ENCODE measurements around the gene NSD1.

NSD1 gene

GRCh38 chr5:177320879-177321278 is 187.3 kb downstream of the NSD1 start:
- DNase-seq = no peak
- H3K9me3 ChIP-seq (ENCODE audit: severe bottlenecking) = no peaks in the 10 kb centered on the region
- no peaks in the 10 kb centered on the region for H3K27me3 ChIP-seq (ENCODE audit: insufficient read depth, low read depth, severe bottlenecking)
- H3K4me3 ChIP-seq (ENCODE audit: low read depth, low read length) = no peak overlapping the region
- no peaks in the 10 kb centered on the region for H3K36me3 ChIP-seq
- no peak overlapping the region for H3K27ac ChIP-seq
- no peak for TF ChIP-seq CTCF (IDR thresholded peaks at IDR 0.05; ENCODE audit: low read depth, low read length)

- Histone ChIP-seq H3K27me3 (ENCODE audit: insufficient read depth, low read depth, severe bottlenecking) (no peaks in the 10 kb centered on the region), H3K4me3 (ENCODE audit: low read depth, low read length) (no peak overlapping the region), H3K36me3 (no peaks in the 10 kb centered on the region), H3K27ac (no peak overlapping the region), H3K9me3 (ENCODE audit: severe bottlenecking) (no peaks in the 10 kb centered on the region)
- no peak for DNase-seq
- no peak for TF ChIP-seq CTCF (IDR thresholded peaks at IDR 0.05; ENCODE audit: low read depth, low read length)
Measured at GRCh38 chr5:177325868-177326381, 192.4 kb downstream of the NSD1 start.

- TF ChIP-seq CTCF (IDR thresholded peaks at IDR 0.05; ENCODE audit: low read depth, low read length) = no peak
- H3K36me3 ChIP-seq = no peaks in the 10 kb centered on the region
- H3K27ac ChIP-seq = no peak overlapping the region
- no peaks in the 10 kb centered on the region for H3K9me3 ChIP-seq (ENCODE audit: severe bottlenecking)
- no peak overlapping the region for H3K4me3 ChIP-seq (ENCODE audit: low read depth, low read length)
- DNase-seq = no peak
- no peaks in the 10 kb centered on the region for H3K27me3 ChIP-seq (ENCODE audit: insufficient read depth, low read depth, severe bottlenecking)
Measured at GRCh38 chr5:177327539-177328522, 194.3 kb downstream of the NSD1 start.

GRCh38 chr5:177328545-177329231 is 195.1 kb downstream of the NSD1 start:
- Histone ChIP-seq H3K27ac (no peak overlapping the region), H3K27me3 (ENCODE audit: insufficient read depth, low read depth, severe bottlenecking) (no peaks in the 10 kb centered on the region), H3K9me3 (ENCODE audit: severe bottlenecking) (no peaks in the 10 kb centered on the region), H3K4me3 (ENCODE audit: low read depth, low read length) (no peak overlapping the region), H3K36me3 (no peaks in the 10 kb centered on the region)
- TF ChIP-seq CTCF (IDR thresholded peaks at IDR 0.05; ENCODE audit: low read depth, low read length) = no peak
- DNase-seq = no peak

- no peak for TF ChIP-seq CTCF (IDR thresholded peaks at IDR 0.05; ENCODE audit: low read depth, low read length)
Measured at GRCh38 chr5:177329883-177330282, 196.3 kb downstream of the NSD1 start.

More at GRCh38 chr5:177329883-177330282, 196.3 kb downstream of the NSD1 start:
- Histone ChIP-seq H3K9me3 (ENCODE audit: severe bottlenecking) (no peaks in the 10 kb centered on the region), H3K4me3 (ENCODE audit: low read depth, low read length) (no peak overlapping the region), H3K27ac (no peak overlapping the region), H3K36me3 (no peaks in the 10 kb centered on the region; the same call in 1 of the 2 replicates), H3K27me3 (ENCODE audit: insufficient read depth, low read depth, severe bottlenecking) (no peaks in the 10 kb centered on the region)
- DNase-seq = no peak

Data from WERI-Rb-1 (cell line).